DMS153 (cell line): ENCODE measurements around the gene EOGT.

Source experiments
- DNase-seq: peaks from one replicate; lab custom pipeline; 2025; lab: John Stamatoyannopoulos, UW

Gene EOGT

DNA sequence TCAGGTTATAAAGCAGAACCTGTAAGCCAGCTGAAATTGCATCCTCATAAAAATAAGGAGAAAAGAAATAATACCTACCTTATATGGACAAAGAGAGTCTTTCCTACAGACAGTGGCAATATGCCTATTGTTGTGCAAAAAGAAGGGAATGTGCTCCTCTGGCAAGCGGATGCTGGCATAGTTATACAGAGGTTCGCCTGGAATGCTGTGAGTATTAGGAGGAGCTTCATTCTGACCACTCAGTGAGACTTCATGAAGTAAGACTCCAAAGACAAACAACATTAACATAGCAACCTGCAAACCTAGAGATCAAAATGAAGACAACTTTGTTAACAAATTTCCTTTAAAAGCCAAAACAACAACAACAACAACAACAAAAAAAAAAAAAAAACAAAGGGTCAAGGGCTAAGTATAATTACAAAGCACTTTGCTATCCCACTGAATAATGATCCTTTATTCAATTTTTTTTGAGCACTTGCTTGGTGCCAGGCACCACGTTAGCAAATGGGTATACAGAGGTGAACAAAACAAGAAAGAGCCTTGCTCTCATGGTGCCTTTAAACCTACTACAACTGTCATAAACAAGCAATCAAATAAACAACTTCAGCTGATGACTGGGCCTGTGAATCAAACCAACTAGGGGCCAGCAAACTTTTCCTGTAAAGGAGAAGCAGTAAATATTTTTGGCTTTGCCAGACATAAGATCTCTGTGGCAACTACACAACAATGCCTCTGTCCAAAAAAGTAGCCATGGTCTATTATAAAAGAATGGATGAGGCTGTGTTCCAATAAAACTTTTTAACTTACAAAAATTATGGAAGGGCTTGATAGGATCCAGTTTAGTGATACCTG lies 3.7 kb downstream of the EOGT start:
- DNase-seq: no peak

GRCh38 chr3:69008980-69009379 lies 4.5 kb downstream of the EOGT start:
- no peak for DNase-seq

- no peak for DNase-seq
Measured at GRCh38 chr3:69005791-69006482, 7.5 kb downstream of the EOGT start.

- no peak for DNase-seq
Measured at GRCh38 chr3:69005071-69005790, 8.3 kb downstream of the EOGT start.

DNA sequence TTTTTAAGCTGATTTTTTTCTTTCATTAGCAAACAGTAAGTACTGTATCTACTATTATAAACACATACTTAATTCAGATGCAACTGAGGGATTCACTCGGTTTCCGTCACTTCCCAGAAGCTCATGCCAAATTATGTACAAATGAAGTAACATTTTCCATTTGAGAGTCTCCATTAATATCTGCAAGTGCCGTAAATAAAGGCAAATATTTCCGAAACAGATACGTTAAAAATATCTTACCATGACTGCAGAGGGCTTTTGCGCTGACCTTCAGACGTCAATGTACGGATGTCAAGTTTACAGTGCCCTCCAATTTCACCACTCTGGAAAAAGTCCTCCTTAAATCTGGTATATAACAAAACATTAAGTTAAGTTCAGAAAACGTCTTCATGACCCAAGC lies 9.3 kb downstream of the EOGT start:
- DNase-seq: no peak

- DNase-seq: no peak
Measured at GRCh38 chr3:68999605-69000004, 13.9 kb downstream of the EOGT start.

GRCh38 chr3:68999158-68999557 lies 14.3 kb downstream of the EOGT start:
- DNase-seq: no peak

GRCh38 chr3:68997887-68998286 lies 15.6 kb downstream of the EOGT start:
- DNase-seq: no peak

DNA sequence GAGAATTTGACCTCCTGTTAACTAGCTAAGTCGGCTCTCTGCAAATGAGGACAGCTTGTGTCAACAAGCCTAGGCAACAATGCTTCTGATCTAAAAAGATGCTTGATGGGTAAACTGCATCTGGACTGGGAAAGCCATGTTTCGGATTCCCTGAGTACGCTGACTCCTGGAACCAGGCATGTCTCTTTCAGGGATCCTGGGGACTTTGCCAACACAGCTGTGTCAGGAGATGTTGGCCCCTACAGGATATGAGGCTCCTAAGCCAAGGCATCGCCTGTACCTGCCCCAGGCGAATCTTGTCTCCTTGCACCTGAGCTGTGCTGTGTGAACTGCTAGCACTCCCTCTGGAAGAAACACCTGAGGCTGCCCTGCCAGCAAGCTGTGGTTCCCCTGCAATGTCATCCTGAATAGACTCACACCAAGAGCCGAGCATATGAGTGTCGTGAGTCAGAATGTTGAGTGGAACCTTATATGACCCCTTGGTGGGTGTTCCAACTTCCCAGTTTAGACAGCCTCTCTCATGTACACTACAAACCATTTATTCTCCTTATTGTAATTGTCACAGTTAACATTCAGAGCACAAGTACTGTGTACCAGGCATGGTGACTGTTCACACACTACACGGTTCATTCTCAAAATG lies 17.0 kb downstream of the EOGT start:
- DNase-seq: no peak

DNA sequence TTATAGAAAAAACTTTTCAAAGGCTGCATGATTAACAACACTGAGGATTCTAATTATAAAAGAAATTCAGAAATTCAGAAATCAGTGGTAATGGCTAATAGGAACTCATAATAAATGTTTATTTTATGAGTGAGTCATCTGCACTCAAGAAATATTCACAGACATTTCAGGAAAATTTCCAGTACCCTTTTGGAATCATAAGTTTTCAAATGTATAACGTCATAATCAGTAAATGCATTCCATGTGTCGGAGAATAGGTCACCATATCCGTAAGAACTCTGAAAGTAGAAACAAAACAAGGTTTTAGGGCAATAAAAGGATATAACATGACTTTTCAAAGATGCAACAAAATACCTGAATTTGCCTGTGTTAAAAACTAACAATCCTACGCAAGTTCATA lies 24.7 kb downstream of the EOGT start:
- no peak for DNase-seq

GRCh38 chr3:68987322-68987721 lies 26.2 kb downstream of the EOGT start:
- DNase-seq: no peak

DNA sequence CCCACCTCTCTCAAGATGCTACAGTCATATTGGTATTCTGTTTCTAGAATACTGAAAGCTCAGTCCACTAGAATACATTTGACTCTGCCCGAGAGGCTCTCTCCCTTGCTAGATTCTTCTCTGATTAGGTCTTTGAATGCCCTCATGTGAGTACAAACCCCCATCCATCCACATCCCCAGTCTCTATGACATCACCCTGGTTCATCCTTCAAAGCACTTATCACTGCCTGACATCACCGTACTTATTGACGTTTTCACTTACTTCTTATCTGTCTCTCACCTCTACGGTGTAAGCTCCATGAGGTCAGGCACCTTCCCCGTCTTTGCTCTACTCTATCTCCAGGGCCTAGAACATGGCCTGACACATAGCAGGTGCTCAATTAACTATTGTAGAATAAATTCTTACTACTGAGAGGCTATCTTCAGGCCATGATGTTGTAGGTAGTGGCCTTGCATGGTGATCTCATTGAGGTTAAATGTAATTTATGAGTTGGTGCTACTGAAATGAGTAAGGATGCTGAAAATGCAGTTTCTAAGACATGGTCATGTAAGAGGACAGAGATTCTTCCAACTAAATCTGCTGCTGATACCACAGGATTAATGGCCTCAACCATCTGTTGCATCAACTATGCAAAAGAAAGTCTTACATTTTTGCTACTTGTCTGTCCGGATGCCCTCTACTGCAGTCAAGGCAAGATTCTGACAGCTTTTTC lies 26.8 kb downstream of the EOGT start:
- DNase-seq: no peak

DNA sequence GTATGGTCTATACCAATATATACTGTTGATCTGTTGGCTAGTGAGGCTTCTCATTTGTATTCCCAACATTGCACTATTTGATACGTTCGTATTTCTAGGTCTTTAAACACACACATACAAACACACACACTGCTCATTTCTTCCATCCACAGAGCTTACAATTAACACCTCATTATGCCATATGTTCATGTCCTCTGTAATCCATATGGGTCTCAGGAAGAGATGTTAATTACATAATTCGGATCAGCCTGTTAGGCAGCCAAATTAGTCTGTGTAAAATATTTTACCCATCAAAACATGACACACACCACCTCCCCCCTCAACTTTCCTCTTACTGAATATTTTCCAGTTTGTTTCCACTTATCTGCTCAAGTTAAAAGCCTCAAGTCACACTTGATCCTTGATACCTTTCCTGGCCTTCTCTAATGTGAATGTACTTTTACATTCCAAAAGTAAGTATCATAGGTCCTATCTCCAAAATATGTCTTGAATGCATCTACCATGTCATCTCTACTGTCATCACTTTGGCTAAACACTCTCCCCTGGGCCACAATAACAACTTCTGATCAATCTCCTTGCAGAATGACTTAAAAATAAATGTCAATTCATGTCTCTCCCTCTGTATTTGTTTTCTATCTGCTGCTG lies 28.2 kb downstream of the EOGT start:
- DNase-seq: no peak

DNA sequence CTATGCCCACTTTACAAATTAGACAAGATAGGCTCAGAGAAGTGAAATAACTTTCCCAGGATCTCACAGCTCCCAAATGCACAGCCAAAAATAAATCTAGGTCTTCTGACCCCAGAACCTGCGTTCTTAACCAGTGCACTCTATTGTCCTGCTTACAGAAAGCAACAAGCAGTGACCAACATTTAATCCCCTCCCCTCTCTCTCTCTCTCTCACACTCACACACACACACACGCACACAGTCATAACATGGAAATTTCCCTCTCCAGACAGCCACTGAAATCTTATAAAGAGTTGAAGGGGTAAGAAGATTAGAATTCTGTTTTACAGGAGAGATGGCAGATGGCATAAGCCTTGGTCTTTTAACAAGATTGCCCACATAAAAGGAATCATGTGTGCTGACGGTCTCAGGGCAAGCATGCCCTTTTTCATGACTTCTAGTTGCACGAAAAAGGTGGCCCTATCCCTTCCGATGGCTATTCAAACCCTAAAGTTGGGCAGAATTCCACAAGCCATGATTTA lies 29.4 kb downstream of the EOGT start:
- DNase-seq: no peak

DNA sequence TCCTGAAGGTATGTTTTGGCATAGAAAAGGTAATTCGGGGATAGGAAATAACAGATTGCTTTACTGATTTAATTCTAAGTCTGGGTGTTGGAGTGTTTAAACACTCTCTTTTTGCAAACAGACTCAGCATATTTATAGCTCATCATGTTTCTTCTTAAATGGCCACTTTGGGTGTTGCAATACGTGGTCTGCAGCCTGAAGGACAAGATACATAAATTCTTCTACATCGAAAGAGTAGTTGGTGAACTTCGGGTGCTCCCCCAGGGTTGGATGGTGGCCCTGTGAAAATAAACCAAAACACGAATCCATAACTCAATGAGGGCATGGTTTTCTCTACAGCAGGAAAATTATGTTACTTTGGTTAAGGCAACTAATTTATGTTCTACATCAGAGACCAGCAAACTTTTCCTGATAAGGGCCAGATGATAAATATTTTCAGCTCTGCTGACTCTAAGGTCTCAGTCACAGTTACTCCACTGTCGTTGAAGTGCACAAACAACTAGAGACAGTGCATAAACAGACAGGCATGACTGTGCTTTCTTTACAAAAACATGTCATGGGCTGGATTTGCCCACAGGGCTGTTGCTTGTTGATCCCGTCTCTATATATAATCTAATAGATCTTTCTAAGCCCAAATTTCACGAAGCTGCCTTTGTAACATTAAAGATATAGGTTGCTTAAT lies 35.9 kb downstream of the EOGT start:
- DNase-seq: no peak

GRCh38 chr3:68974711-68975110 lies 38.8 kb downstream of the EOGT start:
- no peak for DNase-seq

- no peak for DNase-seq
Measured at GRCh38 chr3:68973639-68974038, 39.8 kb downstream of the EOGT start.

- DNase-seq: no peak
Measured at GRCh38 chr3:68972358-68972979, 41.0 kb downstream of the EOGT start.

DNA sequence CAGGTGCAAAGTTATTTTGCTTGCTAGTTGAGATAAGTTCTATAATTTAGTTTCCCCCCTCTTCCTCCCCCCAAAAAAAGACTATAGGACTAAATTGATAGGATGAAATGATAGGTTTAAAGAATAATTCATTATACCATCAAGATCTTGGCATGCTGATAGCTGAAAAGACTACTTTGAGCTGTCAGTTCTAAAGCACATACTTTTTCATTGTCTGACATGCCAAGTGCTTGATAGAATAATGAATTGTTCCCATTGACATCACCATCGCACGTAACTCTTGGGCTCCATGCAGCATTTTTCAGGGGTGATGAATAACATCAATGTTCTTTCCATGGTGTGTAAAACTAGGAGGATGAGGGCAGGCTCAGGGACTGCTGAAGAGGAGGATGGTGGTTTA lies 48.8 kb downstream of the EOGT start:
- no peak for DNase-seq

DNA sequence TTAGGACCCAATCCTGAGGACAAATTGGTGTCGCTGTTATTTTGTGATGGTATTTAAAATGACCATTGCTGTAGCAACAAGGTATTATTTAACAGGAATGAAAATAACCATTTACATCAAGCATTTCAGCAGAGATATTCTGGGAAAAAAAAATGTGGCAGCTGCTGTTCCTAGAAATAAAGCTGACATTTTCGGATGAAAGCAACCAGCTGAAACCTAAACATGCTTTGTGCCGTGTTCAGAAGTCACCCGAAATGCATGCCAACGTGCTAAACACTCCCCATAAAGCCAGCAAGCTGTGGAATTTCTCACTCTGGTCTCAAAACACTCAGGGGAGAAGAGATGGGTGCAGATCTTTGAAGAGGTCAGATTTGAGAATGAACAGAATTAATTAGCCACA lies 49.6 kb downstream of the EOGT start:
- no peak for DNase-seq
